Measurements from ENCODE around the gene RESP18.

The RESP18 gene

DNA sequence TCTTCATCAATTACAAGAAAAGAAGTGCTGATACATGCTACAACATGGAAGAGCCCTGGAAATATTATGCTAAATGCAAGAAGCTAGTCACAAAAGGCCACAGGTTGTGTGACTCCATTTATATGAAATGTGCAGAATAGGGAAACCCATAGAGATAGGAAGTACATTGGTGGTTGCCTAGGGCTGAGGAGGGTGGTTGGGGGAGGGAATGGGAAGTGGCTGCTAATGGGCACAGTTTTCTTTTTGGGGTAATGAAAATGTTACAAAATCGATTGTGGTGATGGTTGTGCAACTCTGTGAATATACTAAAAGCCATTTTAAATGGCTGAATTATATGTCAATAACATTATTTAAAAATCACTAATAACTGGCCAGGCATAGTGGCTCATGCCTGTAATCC, 24.3 kb upstream of the RESP18 start:
- peaks cover 0 to 7% of the 10 kb centered on the region in 2 donors for H3K4me1 ChIP-seq (ENCODE audit: control insufficient read depth in 1 of 2, insufficient read depth in 2 of 2, low read length in 2 of 2)
- H3K36me3 ChIP-seq (ENCODE audit: control insufficient read depth in 1 of 2, insufficient read depth in 2 of 2, low read length in 2 of 2), result no peaks in the 10 kb centered on the region
- H3K9ac ChIP-seq (ENCODE audit: low read depth in 1 of 2, low read length in 2 of 2), result no peak overlapping the region
- peaks cover 21 to 25% of the 10 kb centered on the region in 2 donors for H3K27me3 ChIP-seq (ENCODE audit: control insufficient read depth in 1 of 2, insufficient read depth in 2 of 2, low read length in 2 of 2)
- H3K27ac ChIP-seq (ENCODE audit: low read depth, low read length), result no peak overlapping the region
- no peak overlapping the region for H3K4me3 ChIP-seq (ENCODE audit: low read depth in 1 of 2, low read length in 2 of 2)
- no peaks in the 10 kb centered on the region for H3K9me3 ChIP-seq (ENCODE audit: control insufficient read depth in 1 of 2, low read length in 2 of 2)

DNA sequence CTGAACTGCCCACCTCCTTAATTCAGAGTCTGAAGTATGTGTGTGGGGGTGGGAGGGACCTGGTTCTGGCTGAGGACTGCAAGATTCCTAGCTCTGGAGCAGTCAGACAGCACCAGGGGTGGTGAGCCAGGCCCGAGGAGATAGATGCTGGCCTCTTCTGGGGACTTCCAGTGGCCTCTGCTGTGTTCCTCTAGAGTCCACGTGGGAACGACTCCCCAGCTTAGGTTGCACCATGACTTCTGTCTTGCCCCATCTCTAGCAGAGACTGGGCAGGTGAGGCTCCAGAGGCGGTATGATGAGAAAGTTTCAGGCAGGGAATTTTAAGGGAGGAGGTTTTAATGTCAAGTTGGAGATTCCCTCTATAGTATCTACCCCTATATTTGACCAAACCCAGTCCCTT, 22.0 kb upstream of the RESP18 start:
- no peak overlapping the region for H3K9ac ChIP-seq (ENCODE audit: low read depth in 1 of 2, low read length in 2 of 2)
- no peak overlapping the region for H3K27ac ChIP-seq (ENCODE audit: low read depth, low read length)
- no peaks in the 10 kb centered on the region for H3K9me3 ChIP-seq (ENCODE audit: control insufficient read depth in 1 of 2, low read length in 2 of 2)
- no peaks in the 10 kb centered on the region for H3K36me3 ChIP-seq (ENCODE audit: control insufficient read depth in 1 of 2, insufficient read depth in 2 of 2, low read length in 2 of 2)
- peaks cover 21 to 25% of the 10 kb centered on the region in 2 donors for H3K27me3 ChIP-seq (ENCODE audit: control insufficient read depth in 1 of 2, insufficient read depth in 2 of 2, low read length in 2 of 2)
- no peak overlapping the region for H3K4me3 ChIP-seq (ENCODE audit: low read depth in 1 of 2, low read length in 2 of 2)
- H3K4me1 ChIP-seq (ENCODE audit: control insufficient read depth in 1 of 2, insufficient read depth in 2 of 2, low read length in 2 of 2), result peaks cover 0 to 7% of the 10 kb centered on the region in 2 donors

DNA sequence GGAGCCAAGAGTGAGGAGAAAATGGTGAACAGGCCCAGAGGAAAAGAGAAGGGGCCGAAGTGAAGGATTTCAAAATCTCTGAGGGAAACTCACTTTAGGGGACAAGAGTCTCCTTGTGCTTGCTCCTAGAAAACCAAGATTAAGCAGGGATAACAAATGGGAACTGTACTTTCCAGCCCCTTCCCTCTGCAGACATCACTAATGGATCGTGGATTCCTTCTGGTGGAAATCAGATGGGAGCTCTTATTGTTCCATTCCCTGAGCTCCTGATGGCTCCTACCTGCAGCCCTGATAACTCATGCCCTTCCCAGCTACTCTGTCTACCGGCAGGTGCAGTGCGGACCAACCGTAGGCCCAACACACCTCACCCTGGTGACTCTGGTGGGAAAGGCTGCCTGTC, 20.6 kb upstream of the RESP18 start:
- Histone ChIP-seq H3K36me3 (ENCODE audit: control insufficient read depth in 1 of 2, insufficient read depth in 2 of 2, low read length in 2 of 2) (no peaks in the 10 kb centered on the region), H3K27me3 (ENCODE audit: control insufficient read depth in 1 of 2, insufficient read depth in 2 of 2, low read length in 2 of 2) (peaks cover 12 to 15% of the 10 kb centered on the region in 2 donors), H3K27ac (ENCODE audit: low read depth, low read length) (no peak overlapping the region), H3K4me1 (ENCODE audit: control insufficient read depth in 1 of 2, insufficient read depth in 2 of 2, low read length in 2 of 2) (peaks cover 0 to 2% of the 10 kb centered on the region in 2 donors), H3K9me3 (ENCODE audit: control insufficient read depth in 1 of 2, low read length in 2 of 2) (no peaks in the 10 kb centered on the region), H3K9ac (ENCODE audit: low read depth in 1 of 2, low read length in 2 of 2) (no peak overlapping the region), H3K4me3 (ENCODE audit: low read depth in 1 of 2, low read length in 2 of 2) (no peak overlapping the region)

DNA sequence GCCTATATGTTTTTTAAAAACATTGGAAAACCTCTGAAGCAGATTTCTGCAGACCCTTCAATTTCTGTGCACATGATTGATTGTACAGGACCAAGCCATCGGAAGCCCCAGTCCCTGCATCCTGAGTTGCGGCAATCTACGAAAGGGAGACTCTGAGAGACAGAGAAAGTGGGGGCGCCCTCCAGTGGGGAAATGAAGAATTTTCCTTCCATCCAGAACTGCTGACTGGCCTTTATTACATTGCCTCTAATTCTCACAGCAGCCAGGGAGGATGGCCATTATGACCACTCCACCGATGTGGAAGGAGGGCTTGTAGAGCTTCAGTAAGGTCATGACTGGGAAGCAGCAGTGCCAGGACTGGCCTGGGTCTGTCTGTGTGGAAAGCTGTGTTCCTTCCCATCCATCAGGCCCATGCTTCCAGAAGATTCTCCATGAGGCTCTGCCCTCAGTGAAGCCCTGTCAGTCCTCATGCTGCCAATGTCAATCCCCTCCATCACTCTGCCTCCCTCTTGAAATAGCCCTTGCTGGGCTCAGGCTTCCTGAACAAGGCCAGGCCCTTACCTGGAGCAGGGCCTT, 20.0 kb upstream of the RESP18 start:
- no peaks in the 10 kb centered on the region for H3K9me3 ChIP-seq (ENCODE audit: control insufficient read depth in 1 of 2, low read length in 2 of 2)
- no peaks in the 10 kb centered on the region for H3K36me3 ChIP-seq (ENCODE audit: control insufficient read depth in 1 of 2, insufficient read depth in 2 of 2, low read length in 2 of 2)
- H3K27me3 ChIP-seq (ENCODE audit: control insufficient read depth in 1 of 2, insufficient read depth in 2 of 2, low read length in 2 of 2), result peaks cover 9 to 13% of the 10 kb centered on the region in 2 donors
- no peak overlapping the region for H3K9ac ChIP-seq (ENCODE audit: low read depth in 1 of 2, low read length in 2 of 2)
- no peaks in the 10 kb centered on the region for H3K4me1 ChIP-seq (ENCODE audit: control insufficient read depth in 1 of 2, insufficient read depth in 2 of 2, low read length in 2 of 2)
- H3K27ac ChIP-seq (ENCODE audit: low read depth, low read length), result no peak overlapping the region
- no peak overlapping the region for H3K4me3 ChIP-seq (ENCODE audit: low read depth in 1 of 2, low read length in 2 of 2)

DNA sequence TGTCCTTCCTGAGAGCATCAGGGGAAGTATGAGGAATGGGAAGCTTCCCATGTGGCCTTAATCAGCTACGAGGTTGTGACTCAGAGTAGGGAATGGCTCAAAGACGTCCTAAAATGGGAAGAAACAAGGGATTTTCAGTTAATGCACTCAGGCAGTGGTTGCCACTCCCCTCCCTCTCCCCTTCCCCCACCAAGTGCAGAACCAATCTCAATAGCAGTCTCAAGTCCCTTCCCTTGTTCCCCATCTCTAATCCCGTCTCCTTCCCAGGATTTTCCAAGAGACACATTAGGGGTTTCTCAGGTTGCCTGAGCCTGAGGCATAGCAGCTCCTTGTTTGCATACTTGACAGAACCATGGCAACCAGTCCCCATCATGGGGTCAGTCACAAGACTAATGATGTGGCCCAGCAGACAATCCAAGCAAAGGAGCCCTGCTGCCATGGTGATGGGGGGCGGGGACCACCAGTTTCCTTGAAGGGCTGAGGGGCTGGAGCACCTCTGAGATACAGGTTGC, 18.2 kb upstream of the RESP18 start:
- Histone ChIP-seq H3K9me3 (ENCODE audit: control insufficient read depth in 1 of 2, low read length in 2 of 2) (no peaks in the 10 kb centered on the region), H3K9ac (ENCODE audit: low read depth in 1 of 2, low read length in 2 of 2) (no peak overlapping the region), H3K27ac (ENCODE audit: low read depth, low read length) (no peak overlapping the region), H3K4me1 (ENCODE audit: control insufficient read depth in 1 of 2, insufficient read depth in 2 of 2, low read length in 2 of 2) (no peaks in the 10 kb centered on the region), H3K36me3 (ENCODE audit: control insufficient read depth in 1 of 2, insufficient read depth in 2 of 2, low read length in 2 of 2) (no peaks in the 10 kb centered on the region), H3K4me3 (ENCODE audit: low read depth in 1 of 2, low read length in 2 of 2) (no peak overlapping the region), H3K27me3 (ENCODE audit: control insufficient read depth in 1 of 2, insufficient read depth in 2 of 2, low read length in 2 of 2) (peaks cover 3 to 13% of the 10 kb centered on the region in 2 donors)

DNA sequence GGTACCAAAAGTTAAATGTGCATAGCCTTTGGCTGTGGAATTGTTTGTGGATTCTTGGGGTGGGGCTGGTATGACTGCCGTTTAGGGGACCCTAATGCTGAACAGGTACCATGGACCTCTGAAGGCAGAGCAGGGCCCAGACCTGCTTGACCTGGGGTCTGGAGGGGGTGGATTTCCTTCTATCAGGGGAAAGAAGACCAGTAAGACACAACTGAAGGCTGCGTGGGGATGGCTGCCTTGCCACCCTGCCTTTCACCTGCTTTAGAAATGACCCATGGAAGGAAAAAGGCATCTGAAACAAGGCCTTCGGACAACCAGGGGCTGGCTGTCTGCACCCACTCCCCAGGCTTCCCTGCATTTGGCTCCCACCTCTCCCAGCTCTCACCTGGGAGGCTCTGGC, 17.7 kb upstream of the RESP18 start:
- no peaks in the 10 kb centered on the region for H3K4me1 ChIP-seq (ENCODE audit: control insufficient read depth in 1 of 2, insufficient read depth in 2 of 2, low read length in 2 of 2)
- H3K9me3 ChIP-seq (ENCODE audit: control insufficient read depth in 1 of 2, low read length in 2 of 2), result no peaks in the 10 kb centered on the region
- peaks cover 3 to 10% of the 10 kb centered on the region in 2 donors for H3K27me3 ChIP-seq (ENCODE audit: control insufficient read depth in 1 of 2, insufficient read depth in 2 of 2, low read length in 2 of 2)
- no peak overlapping the region for H3K4me3 ChIP-seq (ENCODE audit: low read depth in 1 of 2, low read length in 2 of 2)
- no peak overlapping the region for H3K27ac ChIP-seq (ENCODE audit: low read depth, low read length)
- H3K36me3 ChIP-seq (ENCODE audit: control insufficient read depth in 1 of 2, insufficient read depth in 2 of 2, low read length in 2 of 2), result no peaks in the 10 kb centered on the region
- no peak overlapping the region for H3K9ac ChIP-seq (ENCODE audit: low read depth in 1 of 2, low read length in 2 of 2)

DNA sequence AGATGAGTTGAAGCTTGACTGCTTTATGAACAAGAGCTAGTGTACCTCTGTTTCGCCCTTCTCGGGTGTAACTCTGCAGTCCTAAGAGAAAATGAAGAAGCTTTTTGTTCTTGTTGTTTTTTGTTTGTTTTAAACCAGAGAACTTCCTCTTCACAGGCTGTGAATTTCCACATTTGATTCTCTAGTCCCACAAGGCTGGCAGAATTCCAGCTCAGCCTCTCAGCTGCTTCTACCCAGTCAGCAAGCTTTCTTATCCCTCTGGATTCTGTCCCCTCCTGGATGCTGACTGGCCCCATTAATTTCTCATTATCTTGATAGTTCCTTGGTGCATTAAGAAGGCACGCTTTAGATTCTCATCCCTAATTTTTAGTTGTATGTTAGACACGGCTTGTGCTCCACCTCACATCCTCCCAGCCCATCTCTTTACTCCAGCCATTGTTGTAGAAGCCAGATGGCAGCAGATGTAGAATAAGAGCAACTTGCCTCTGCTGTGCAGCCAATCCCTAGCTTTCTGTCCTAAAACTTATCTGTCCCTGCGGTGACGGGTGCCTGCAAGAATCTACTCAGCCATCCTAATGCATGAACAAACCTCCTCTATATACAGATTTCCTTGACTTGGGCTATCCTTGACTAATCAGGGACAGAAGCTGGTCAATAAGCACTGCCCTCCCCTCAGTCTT, 12.3 kb upstream of the RESP18 start:
- no peaks in the 10 kb centered on the region for H3K9me3 ChIP-seq (ENCODE audit: control insufficient read depth in 1 of 2, low read length in 2 of 2)
- no peak overlapping the region for H3K9ac ChIP-seq (ENCODE audit: low read depth in 1 of 2, low read length in 2 of 2)
- no peaks in the 10 kb centered on the region for H3K4me1 ChIP-seq (ENCODE audit: control insufficient read depth in 1 of 2, insufficient read depth in 2 of 2, low read length in 2 of 2)
- peaks cover 0 to 7% of the 10 kb centered on the region in 2 donors for H3K27me3 ChIP-seq (ENCODE audit: control insufficient read depth in 1 of 2, insufficient read depth in 2 of 2, low read length in 2 of 2)
- no peak overlapping the region for H3K27ac ChIP-seq (ENCODE audit: low read depth, low read length)
- H3K36me3 ChIP-seq (ENCODE audit: control insufficient read depth in 1 of 2, insufficient read depth in 2 of 2, low read length in 2 of 2), result no peaks in the 10 kb centered on the region
- H3K4me3 ChIP-seq (ENCODE audit: low read depth in 1 of 2, low read length in 2 of 2), result no peak overlapping the region

DNA sequence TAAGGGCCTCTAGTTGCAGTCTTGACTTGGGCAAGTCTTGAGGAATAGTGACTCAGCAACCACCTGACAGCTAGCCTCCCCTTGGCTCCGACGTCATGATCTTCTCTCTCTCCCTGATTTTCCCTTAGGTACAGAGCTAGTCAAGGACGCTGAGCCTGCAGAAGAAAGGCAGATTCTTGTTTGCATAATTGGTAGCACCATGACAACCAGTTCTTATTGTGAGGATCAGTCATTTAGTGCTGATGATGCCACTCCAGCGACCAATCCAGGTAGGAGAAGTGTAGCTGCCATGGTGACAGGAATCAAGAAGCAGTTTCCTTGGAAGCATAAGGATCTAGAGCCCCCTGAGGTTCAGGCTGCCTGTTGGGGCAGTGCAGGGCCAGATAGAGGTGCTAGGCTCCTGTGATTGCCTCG, 2.8 kb upstream of the RESP18 start:
- H3K9ac ChIP-seq (ENCODE audit: low read depth in 1 of 2, low read length in 2 of 2), result no peak overlapping the region
- H3K4me1 ChIP-seq (ENCODE audit: control insufficient read depth in 1 of 2, insufficient read depth in 2 of 2, low read length in 2 of 2), result no peaks in the 10 kb centered on the region
- H3K27ac ChIP-seq (ENCODE audit: low read depth, low read length), result no peak overlapping the region
- no peaks in the 10 kb centered on the region for H3K36me3 ChIP-seq (ENCODE audit: control insufficient read depth in 1 of 2, insufficient read depth in 2 of 2, low read length in 2 of 2)
- H3K4me3 ChIP-seq (ENCODE audit: low read depth in 1 of 2, low read length in 2 of 2), result no peak overlapping the region
- no peaks in the 10 kb centered on the region for H3K9me3 ChIP-seq (ENCODE audit: control insufficient read depth in 1 of 2, low read length in 2 of 2)
- H3K27me3 ChIP-seq (ENCODE audit: control insufficient read depth in 1 of 2, insufficient read depth in 2 of 2, low read length in 2 of 2), result peaks cover 13 to 28% of the 10 kb centered on the region in 2 donors

DNA sequence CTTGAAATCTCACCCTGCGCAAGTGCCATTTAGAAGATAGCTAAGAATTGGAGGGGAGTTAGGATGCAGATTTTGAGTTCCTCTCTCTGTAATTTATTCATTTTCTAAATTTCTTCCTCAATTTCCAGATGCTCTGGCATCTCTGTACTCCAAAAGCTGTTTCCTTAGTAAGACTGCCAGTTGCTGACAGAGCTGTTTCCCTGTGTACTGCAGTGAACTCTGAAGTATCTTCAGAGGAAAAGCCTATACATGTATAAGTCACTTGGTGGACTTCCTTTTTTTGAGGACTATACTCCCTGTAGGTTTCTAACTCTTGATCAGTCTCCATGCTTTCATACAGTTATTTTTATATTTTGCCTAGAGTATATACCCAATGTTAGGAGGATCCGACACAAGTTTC, 1.5 kb upstream of the RESP18 start:
- no peaks in the 10 kb centered on the region for H3K4me1 ChIP-seq (ENCODE audit: control insufficient read depth in 1 of 2, insufficient read depth in 2 of 2, low read length in 2 of 2)
- no peaks in the 10 kb centered on the region for H3K9me3 ChIP-seq (ENCODE audit: control insufficient read depth in 1 of 2, low read length in 2 of 2)
- no peak overlapping the region for H3K4me3 ChIP-seq (ENCODE audit: low read depth in 1 of 2, low read length in 2 of 2)
- no peak overlapping the region for H3K27ac ChIP-seq (ENCODE audit: low read depth, low read length)
- H3K9ac ChIP-seq (ENCODE audit: low read depth in 1 of 2, low read length in 2 of 2), result no peak overlapping the region
- H3K36me3 ChIP-seq (ENCODE audit: control insufficient read depth in 1 of 2, insufficient read depth in 2 of 2, low read length in 2 of 2), result no peaks in the 10 kb centered on the region
- peaks cover 13 to 28% of the 10 kb centered on the region in 2 donors for H3K27me3 ChIP-seq (ENCODE audit: control insufficient read depth in 1 of 2, insufficient read depth in 2 of 2, low read length in 2 of 2)

DNA sequence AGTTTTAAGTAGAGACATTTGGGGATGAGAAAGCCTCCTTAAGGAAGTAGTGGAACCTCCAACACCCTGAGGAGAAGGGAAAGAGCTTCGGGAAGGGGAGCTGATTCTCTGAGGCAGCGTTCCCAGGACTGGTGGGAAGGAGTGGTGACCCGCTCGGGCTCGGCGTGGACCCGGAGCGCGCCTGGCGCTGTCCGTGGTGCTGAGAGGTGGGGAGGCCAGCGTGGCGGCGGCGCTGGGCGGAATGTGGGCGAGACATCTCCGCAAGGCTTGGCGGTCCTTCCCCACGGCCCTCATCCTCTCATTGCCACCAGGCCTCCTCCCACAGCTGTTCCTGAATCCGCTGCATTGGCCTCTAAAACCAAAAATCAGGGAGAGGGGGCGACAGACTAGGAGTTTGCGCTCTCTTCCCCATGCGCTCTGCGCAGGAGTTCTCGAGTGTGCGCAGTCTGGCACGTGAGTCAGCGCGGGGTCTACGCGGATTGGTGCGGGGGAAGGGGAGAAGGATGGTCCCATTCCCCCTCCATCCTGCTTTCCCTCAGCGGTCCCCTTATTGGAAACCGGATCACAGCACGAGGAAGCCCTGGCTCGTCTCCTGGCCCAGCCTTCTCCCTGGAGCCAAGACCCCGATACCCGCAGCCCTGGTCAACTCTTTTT, 857 bp downstream of the RESP18 start:
- no peak overlapping the region for H3K9ac ChIP-seq (ENCODE audit: low read depth in 1 of 2, low read length in 2 of 2)
- no peaks in the 10 kb centered on the region for H3K9me3 ChIP-seq (ENCODE audit: control insufficient read depth in 1 of 2, low read length in 2 of 2)
- no peak overlapping the region for H3K27ac ChIP-seq (ENCODE audit: low read depth, low read length)
- no peaks in the 10 kb centered on the region for H3K4me1 ChIP-seq (ENCODE audit: control insufficient read depth in 1 of 2, insufficient read depth in 2 of 2, low read length in 2 of 2)
- no peak overlapping the region for H3K4me3 ChIP-seq (ENCODE audit: low read depth in 1 of 2, low read length in 2 of 2)
- peaks cover 13 to 28% of the 10 kb centered on the region in 2 donors for H3K27me3 ChIP-seq (ENCODE audit: control insufficient read depth in 1 of 2, insufficient read depth in 2 of 2, low read length in 2 of 2)
- H3K36me3 ChIP-seq (ENCODE audit: control insufficient read depth in 1 of 2, insufficient read depth in 2 of 2, low read length in 2 of 2), result no peaks in the 10 kb centered on the region
